Nephron (organoid): ENCODE results near the gene MIR17HG.

Source experiments
- H3K27ac Mint-ChIP-seq, 3 experiments: 2 replicates each; pipeline ENCODE4 v1.8.0; 2020; ENCODE audit warnings: mixed read lengths in 3 of 3, mild to moderate bottlenecking in 2 of 3, moderate library complexity in 1 of 3
- H3K27me3 Mint-ChIP-seq: 2 replicates; pipeline ENCODE4 v1.8.0; 2021; ENCODE audit warnings: low read depth, mild to moderate bottlenecking, moderate library complexity, mixed read lengths
- H3K36me3 Mint-ChIP-seq: 2 replicates; pipeline ENCODE4 v1.8.0; 2020; ENCODE audit warnings: low read depth, mixed read lengths
- H3K4me1 Mint-ChIP-seq: 2 replicates; pipeline ENCODE4 v1.8.0; 2020; ENCODE audit warnings: mixed read lengths
- H3K4me3 Mint-ChIP-seq, 3 experiments: 2 replicates each; pipeline ENCODE4 v1.8.0; 2020; ENCODE audit warnings: mild to moderate bottlenecking in 3 of 3, mixed read lengths in 3 of 3, moderate library complexity in 2 of 3
- H3K9me3 Mint-ChIP-seq: 2 replicates; pipeline ENCODE4 v1.8.0; 2020; ENCODE audit warnings: mixed read lengths
- TF ChIP-seq, protein P1 (sequence below), 3 experiments: fragments of 200-600 bp; sonication (generic); IDR thresholded peaks; one replicate each; pipeline ENCODE4 v1.5.0; 2021; ENCODE audit warnings: antibody characterized with exemption in 3 of 3; ENCODE audit not compliant: unreplicated experiment in 3 of 3

The MIR17HG gene

DNA sequence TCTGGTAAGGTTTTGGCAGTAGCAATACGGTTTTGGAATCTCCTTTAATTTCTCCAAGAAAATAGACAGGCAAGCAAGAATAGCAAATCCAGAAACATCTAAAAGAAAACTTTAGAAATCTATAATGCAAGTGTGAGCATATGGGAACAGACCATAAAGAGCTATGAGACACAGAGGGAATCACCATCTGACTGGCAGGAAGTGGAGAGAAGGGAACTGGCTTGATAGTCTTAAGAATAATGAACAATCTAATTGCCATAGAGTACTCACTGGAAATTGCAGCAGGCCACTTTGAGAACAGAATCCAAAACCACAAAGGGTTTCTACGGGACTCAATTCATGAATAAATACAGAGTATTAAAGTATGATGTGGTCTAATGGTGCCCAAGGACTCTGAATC lies 39.6 kb upstream of the MIR17HG start:
- Mint-ChIP-seq H3K4me3 (no peak overlapping the region), H3K27ac (no peak overlapping the region), H3K4me1 (peaks cover 18% of the 10 kb centered on the region), H3K27me3 (no peaks in the 10 kb centered on the region), H3K36me3 (no peaks in the 10 kb centered on the region), H3K9me3 (no peaks in the 10 kb centered on the region)
- TF ChIP-seq, protein P1, sequence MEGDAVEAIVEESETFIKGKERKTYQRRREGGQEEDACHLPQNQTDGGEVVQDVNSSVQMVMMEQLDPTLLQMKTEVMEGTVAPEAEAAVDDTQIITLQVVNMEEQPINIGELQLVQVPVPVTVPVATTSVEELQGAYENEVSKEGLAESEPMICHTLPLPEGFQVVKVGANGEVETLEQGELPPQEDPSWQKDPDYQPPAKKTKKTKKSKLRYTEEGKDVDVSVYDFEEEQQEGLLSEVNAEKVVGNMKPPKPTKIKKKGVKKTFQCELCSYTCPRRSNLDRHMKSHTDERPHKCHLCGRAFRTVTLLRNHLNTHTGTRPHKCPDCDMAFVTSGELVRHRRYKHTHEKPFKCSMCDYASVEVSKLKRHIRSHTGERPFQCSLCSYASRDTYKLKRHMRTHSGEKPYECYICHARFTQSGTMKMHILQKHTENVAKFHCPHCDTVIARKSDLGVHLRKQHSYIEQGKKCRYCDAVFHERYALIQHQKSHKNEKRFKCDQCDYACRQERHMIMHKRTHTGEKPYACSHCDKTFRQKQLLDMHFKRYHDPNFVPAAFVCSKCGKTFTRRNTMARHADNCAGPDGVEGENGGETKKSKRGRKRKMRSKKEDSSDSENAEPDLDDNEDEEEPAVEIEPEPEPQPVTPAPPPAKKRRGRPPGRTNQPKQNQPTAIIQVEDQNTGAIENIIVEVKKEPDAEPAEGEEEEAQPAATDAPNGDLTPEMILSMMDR (IDR thresholded peaks at IDR 0.05; ENCODE audit: unreplicated experiment in 3 of 3), result no peak

DNA sequence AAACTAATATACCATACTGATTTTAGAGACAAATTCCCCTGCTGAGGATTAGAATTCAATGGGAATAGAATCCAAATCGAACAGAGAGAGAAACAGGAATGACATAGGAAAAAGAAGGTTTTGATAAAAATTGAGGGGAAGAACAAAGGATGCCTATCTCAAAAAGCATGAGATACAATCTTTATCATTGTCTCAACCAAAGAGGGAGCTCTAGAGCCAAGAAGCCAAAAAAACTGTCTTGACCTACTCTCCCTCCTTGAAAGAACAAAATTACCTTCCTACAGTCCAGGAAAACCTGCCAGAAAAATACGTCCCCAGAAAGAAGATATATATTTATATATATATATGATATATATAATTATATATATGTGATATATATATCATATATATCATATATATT lies 39.2 kb upstream of the MIR17HG start:
- Mint-ChIP-seq H3K27me3 (no peaks in the 10 kb centered on the region), H3K27ac (no peak overlapping the region), H3K9me3 (no peaks in the 10 kb centered on the region), H3K4me1 (peaks cover 18% of the 10 kb centered on the region), H3K4me3 (no peak overlapping the region), H3K36me3 (no peaks in the 10 kb centered on the region)
- TF ChIP-seq, protein P1 (IDR thresholded peaks at IDR 0.05; ENCODE audit: unreplicated experiment in 3 of 3), result no peak

DNA sequence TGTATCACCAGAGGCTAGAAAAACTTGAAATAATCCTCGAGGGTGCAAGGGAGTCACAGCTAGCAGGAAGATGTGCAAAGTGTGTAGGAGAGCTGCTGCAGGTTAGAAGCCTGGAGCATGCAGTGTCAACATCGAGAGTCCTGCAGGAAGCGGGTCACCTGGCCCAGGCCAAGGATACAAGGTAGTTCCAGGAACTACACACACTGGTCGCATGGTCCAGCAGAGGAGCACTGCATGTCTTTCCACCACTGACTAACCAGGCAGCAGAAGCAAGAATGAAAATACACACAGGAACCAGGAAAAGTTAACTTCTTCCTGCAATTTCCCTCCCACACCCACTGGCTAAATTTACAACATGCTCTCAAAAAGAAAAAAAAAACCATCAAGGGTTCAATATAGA lies 36.0 kb upstream of the MIR17HG start:
- H3K4me1 Mint-ChIP-seq, result no peaks in the 10 kb centered on the region
- H3K36me3 Mint-ChIP-seq, result no peaks in the 10 kb centered on the region
- H3K9me3 Mint-ChIP-seq, result no peaks in the 10 kb centered on the region
- no peaks in the 10 kb centered on the region for H3K27me3 Mint-ChIP-seq
- H3K4me3 Mint-ChIP-seq, result no peak overlapping the region
- no peak overlapping the region for H3K27ac Mint-ChIP-seq
- TF ChIP-seq, protein P1 (IDR thresholded peaks at IDR 0.05; ENCODE audit: unreplicated experiment in 3 of 3), result no peak

DNA sequence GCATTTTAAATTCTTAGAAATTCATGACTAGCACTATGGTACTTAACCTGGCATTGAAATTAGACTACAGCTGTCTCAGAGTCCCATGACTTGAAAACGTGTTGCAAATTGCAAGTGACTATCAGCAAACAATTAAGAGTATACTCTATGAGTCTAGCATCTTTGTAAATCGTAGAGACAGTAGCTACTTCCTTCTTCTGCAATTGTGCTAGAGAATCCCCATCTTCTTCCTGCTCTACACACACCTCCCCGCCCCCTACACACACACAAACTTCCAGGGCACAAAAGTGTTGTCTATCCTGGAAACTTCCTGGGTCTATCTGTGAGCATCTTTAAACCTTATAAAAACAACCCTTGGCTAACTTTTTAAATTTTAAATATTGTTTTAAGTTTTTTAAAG lies 35.2 kb upstream of the MIR17HG start:
- no peak overlapping the region for H3K27ac Mint-ChIP-seq
- no peaks in the 10 kb centered on the region for H3K36me3 Mint-ChIP-seq
- no peaks in the 10 kb centered on the region for H3K9me3 Mint-ChIP-seq
- TF ChIP-seq, protein P1 (IDR thresholded peaks at IDR 0.05; ENCODE audit: unreplicated experiment in 3 of 3), result no peak
- no peak overlapping the region for H3K4me3 Mint-ChIP-seq
- H3K4me1 Mint-ChIP-seq, result no peaks in the 10 kb centered on the region
- H3K27me3 Mint-ChIP-seq, result no peaks in the 10 kb centered on the region

DNA sequence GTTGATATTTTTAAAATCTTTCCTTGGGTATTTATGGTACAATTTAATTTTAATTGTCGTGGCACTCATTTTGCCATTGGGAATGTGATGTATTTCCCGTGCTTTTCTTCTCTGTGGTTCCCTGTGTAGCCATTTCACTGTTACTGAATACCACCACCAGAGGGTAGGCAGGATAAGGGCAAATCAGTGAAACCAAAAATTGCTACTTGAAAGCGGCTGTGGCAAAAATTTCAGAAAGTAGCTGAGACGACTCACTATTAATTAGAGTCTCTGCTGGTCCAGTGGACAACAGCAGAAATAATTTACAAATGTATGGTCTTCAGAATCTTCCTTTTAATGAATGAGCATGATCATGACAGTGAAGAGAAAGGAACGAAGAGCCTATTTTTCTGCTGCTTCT lies 34.4 kb upstream of the MIR17HG start:
- TF ChIP-seq, protein P1 (IDR thresholded peaks at IDR 0.05; ENCODE audit: unreplicated experiment in 3 of 3), result peak; percentile 30 to 40 (median 38)
- no peak overlapping the region for H3K27ac Mint-ChIP-seq

DNA sequence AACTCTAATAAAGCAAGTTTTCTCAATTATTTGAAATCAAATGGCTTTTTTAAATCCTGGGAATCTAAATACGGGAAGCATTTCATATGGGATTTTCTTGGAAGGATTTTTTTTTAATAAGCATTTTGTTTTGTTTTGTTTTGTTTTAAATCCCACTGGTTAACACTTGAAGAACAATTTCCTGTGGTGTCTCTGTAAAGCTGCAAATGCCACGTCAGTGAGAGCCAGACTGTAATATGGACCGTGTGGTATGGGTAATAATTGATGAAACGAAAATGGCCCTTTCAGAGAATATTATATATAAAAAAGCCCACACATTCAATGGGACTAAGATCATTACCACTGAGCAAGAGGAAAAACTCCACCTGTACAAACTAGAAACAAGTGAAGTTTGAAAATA lies 33.9 kb upstream of the MIR17HG start:
- H3K4me1 Mint-ChIP-seq, result no peaks in the 10 kb centered on the region
- H3K27ac Mint-ChIP-seq, result no peak overlapping the region
- H3K9me3 Mint-ChIP-seq, result no peaks in the 10 kb centered on the region
- H3K4me3 Mint-ChIP-seq, result no peak overlapping the region
- TF ChIP-seq, protein P1 (IDR thresholded peaks at IDR 0.05; ENCODE audit: unreplicated experiment in 3 of 3), result no peak
- no peaks in the 10 kb centered on the region for H3K36me3 Mint-ChIP-seq
- H3K27me3 Mint-ChIP-seq, result no peaks in the 10 kb centered on the region

More for the DNA sequence above, 34.4 kb upstream of the MIR17HG start:
- Mint-ChIP-seq H3K4me3 (no peak overlapping the region), H3K9me3 (no peaks in the 10 kb centered on the region), H3K36me3 (no peaks in the 10 kb centered on the region), H3K4me1 (no peaks in the 10 kb centered on the region), H3K27me3 (no peaks in the 10 kb centered on the region)
